ENCODE measurements around the gene GRID1.

Gene GRID1

DNA sequence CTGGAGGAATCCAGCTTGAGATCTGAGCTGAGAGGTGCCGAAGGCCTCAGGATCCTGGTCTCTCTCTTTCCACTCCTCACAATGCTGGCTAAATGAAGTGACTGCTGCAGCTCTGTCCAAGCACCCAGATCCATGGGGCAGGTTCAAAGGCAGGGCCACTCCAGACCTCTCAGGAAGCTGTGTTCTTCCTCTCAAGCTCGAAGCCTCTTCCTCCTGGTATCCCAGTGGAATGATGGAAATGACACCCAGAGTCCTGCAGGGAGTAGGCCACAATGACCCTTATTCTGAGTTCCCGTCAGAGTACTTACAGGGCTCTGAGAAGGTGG lies 574.1 kb downstream of the GRID1 start:
- DNase-seq (ENCODE audit: low read depth) = no peak
- H3K9me3 ChIP-seq (ENCODE audit: control insufficient read depth, low read length) = no peaks in the 10 kb centered on the region
- H3K4me1 ChIP-seq (ENCODE audit: control insufficient read depth, insufficient read depth, low read length) = peaks cover 4% of the 10 kb centered on the region
- no peak overlapping the region for H3K4me3 ChIP-seq (ENCODE audit: low read length)
- H3K9ac ChIP-seq (ENCODE audit: low read length) = no peak overlapping the region
- H3K27me3 ChIP-seq (replicated peaks; ENCODE audit: control insufficient read depth, insufficient read depth, low read length) = peaks cover 7% of the 10 kb centered on the region
- H3K36me3 ChIP-seq (ENCODE audit: control insufficient read depth, insufficient read depth, low read length, severe bottlenecking) = no peaks in the 10 kb centered on the region

DNA sequence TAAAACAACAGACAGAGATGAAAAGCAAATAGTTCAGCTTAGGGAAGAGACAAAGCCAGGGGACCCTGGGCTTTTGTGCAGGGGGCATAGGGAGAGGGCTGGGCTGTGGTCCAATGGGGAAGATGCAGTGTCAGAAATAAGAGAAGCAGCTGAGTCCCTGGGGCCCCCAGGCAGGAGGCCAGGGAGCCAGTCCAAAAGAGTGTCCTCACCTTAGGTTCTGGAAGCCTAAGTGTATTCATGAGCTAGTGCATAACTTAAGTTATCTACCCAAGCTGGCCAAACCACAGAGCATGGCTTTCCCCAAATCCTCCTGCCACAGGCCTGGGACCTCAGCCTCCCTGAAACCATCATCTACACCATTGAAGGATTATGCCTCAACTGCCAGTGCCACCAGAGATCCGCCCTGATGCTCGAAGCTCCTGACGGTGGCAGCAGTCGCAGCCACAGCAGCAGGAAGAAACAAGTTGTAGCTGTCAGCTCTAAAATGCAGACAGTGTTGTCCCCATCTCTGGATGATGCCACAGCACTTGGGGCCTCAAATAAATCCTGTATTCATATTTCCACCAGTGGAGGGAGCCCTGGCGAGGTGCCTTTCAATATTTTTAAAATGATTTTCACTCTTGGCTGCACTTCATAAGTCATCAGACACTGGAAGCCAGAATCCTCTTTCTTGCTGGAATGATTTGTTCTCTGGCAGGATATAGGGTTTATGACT lies 574.6 kb downstream of the GRID1 start:
- Histone ChIP-seq H3K4me1 (ENCODE audit: control insufficient read depth, insufficient read depth, low read length) (peaks cover 4% of the 10 kb centered on the region), H3K27me3 (replicated peaks; ENCODE audit: control insufficient read depth, insufficient read depth, low read length) (peaks cover 7% of the 10 kb centered on the region), H3K9ac (ENCODE audit: low read length) (no peak overlapping the region), H3K4me3 (ENCODE audit: low read length) (no peak overlapping the region), H3K36me3 (ENCODE audit: control insufficient read depth, insufficient read depth, low read length, severe bottlenecking) (no peaks in the 10 kb centered on the region), H3K9me3 (ENCODE audit: control insufficient read depth, low read length) (no peaks in the 10 kb centered on the region)
- DNase-seq (ENCODE audit: low read depth) = no peak

DNA sequence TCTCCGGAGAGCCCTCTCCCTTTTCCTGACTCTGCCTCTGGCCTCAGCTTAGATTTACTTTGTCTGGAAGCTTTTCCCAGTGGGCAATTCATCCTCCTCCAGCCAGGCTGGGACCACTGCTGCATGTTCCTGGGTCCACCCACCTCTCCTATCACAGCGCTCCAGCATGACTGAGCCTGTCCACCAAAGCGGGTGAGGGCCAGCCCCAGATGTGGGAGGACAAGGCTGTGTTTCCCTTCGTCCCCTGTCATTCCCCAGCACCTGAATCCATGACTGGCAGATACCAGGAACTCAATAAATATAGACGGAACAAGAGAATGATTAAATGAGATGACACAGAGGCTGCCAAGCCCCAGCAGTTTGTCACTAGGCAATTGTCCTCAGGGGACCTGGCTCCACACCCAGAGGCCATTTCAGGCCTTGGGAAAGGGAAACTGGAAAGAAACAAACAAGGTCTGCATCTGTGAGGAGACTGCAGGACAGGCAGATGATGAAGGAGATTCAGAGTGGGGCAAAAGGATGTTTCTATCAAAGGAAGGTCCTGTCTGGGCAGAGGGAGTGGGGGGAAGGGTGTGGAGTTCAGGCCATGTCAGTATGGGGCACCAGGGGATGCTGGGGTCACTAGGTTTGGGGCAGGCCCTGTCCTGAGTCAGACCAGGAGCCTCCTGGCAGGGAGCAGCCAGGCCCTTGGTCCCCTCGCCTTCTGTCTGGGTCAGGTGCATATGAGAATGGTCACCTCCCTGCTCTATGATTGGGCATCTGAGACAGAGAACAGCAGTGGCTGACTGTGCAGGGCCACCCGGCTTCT lies 576.4 kb downstream of the GRID1 start:
- H3K36me3 ChIP-seq (ENCODE audit: control insufficient read depth, insufficient read depth, low read length, severe bottlenecking) = no peaks in the 10 kb centered on the region
- no peak overlapping the region for H3K9ac ChIP-seq (ENCODE audit: low read length)
- H3K27me3 ChIP-seq (replicated peaks; ENCODE audit: control insufficient read depth, insufficient read depth, low read length) = peaks cover 7% of the 10 kb centered on the region
- DNase-seq (ENCODE audit: low read depth) = no peak
- H3K9me3 ChIP-seq (ENCODE audit: control insufficient read depth, low read length) = no peaks in the 10 kb centered on the region
- no peak overlapping the region for H3K4me3 ChIP-seq (ENCODE audit: low read length)
- H3K4me1 ChIP-seq (ENCODE audit: control insufficient read depth, insufficient read depth, low read length) = peaks cover 4% of the 10 kb centered on the region

DNA sequence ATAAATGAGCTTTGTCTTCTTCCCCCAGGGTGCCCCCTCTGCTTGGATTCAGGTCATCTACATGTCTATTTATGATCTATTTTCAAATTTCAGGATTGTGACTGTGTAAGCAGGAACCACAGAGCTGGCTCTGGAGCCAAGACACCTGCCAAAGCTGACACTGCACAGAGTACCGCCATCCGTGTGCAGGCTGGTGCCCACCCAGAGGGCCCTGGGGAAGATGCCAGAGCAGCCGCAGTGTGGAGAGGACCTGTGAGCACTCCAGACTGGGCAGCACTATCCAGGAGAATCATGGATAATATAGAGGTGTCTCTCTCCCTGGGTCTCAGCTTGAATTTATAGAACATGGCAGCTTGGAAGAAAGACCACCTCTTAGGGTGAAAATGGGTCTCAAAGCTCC lies 577.5 kb downstream of the GRID1 start:
- DNase-seq (ENCODE audit: low read depth) = no peak
- peaks cover 4% of the 10 kb centered on the region for H3K4me1 ChIP-seq (ENCODE audit: control insufficient read depth, insufficient read depth, low read length)
- no peak overlapping the region for H3K9ac ChIP-seq (ENCODE audit: low read length)
- no peaks in the 10 kb centered on the region for H3K36me3 ChIP-seq (ENCODE audit: control insufficient read depth, insufficient read depth, low read length, severe bottlenecking)
- peaks cover 7% of the 10 kb centered on the region for H3K27me3 ChIP-seq (replicated peaks; ENCODE audit: control insufficient read depth, insufficient read depth, low read length)
- H3K9me3 ChIP-seq (ENCODE audit: control insufficient read depth, low read length) = no peaks in the 10 kb centered on the region
- H3K4me3 ChIP-seq (ENCODE audit: low read length) = no peak overlapping the region

- no peaks in the 10 kb centered on the region for H3K9me3 ChIP-seq (ENCODE audit: control insufficient read depth, low read length)
- peaks cover 7% of the 10 kb centered on the region for H3K27me3 ChIP-seq (replicated peaks; ENCODE audit: control insufficient read depth, insufficient read depth, low read length)
- H3K4me1 ChIP-seq (ENCODE audit: control insufficient read depth, insufficient read depth, low read length) = peaks cover 4% of the 10 kb centered on the region
- H3K9ac ChIP-seq (ENCODE audit: low read length) = no peak overlapping the region
- no peak for DNase-seq (ENCODE audit: low read depth)
- H3K36me3 ChIP-seq (ENCODE audit: control insufficient read depth, insufficient read depth, low read length, severe bottlenecking) = no peaks in the 10 kb centered on the region
- H3K4me3 ChIP-seq (ENCODE audit: low read length) = no peak overlapping the region
Measured at GRCh38 chr10:85788570-85788969, 578.0 kb downstream of the GRID1 start.

DNA sequence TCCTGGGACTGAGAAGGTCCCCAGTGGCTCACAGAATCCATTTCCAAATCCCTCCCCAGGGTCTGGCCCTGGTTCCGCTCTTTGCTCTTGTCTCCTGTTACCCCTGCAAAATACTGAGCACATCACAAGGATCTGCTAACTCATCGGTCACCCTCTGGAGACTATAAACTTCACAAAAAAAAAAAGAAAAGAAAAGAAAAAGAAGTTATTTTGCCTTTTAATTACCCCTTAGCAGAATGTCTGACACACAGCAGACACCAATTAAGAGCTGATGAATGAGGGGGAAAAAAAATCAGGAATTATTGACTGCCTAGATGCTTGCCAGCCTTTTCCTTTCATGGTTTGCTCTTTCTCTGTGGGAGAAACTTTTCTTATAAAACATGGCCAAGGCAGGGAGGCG lies 578.7 kb downstream of the GRID1 start:
- peaks cover 4% of the 10 kb centered on the region for H3K27me3 ChIP-seq (replicated peaks; ENCODE audit: control insufficient read depth, insufficient read depth, low read length)
- H3K9me3 ChIP-seq (ENCODE audit: control insufficient read depth, low read length) = no peaks in the 10 kb centered on the region
- H3K4me3 ChIP-seq (ENCODE audit: low read length) = no peak overlapping the region
- DNase-seq (ENCODE audit: low read depth) = no peak
- no peaks in the 10 kb centered on the region for H3K36me3 ChIP-seq (ENCODE audit: control insufficient read depth, insufficient read depth, low read length, severe bottlenecking)
- peaks cover 4% of the 10 kb centered on the region for H3K4me1 ChIP-seq (ENCODE audit: control insufficient read depth, insufficient read depth, low read length)
- no peak overlapping the region for H3K9ac ChIP-seq (ENCODE audit: low read length)

DNA sequence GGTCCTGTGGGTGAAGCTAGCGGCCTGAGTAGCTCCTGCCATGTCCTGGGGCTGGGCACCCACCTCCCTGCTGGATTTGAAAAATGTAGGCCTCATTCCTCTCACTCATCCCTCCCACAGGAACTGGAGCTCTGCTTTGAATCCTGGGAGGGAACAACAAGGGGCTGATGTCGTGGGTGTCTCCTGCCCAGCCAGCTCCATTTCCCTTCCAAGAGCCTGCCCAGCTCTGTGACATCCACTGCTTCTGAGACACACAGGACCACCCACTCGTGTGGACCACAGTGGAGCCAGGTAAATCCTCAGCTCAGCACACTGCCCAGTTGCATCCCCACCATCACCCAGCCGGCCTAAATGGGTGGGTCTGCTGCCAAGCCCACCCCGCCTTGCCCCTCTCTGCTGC lies 579.2 kb downstream of the GRID1 start:
- H3K4me3 ChIP-seq (ENCODE audit: low read length) = no peak overlapping the region
- peaks cover 4% of the 10 kb centered on the region for H3K27me3 ChIP-seq (replicated peaks; ENCODE audit: control insufficient read depth, insufficient read depth, low read length)
- no peak overlapping the region for H3K9ac ChIP-seq (ENCODE audit: low read length)
- peaks cover 1% of the 10 kb centered on the region for H3K4me1 ChIP-seq (ENCODE audit: control insufficient read depth, insufficient read depth, low read length)
- H3K9me3 ChIP-seq (ENCODE audit: control insufficient read depth, low read length) = no peaks in the 10 kb centered on the region
- DNase-seq (ENCODE audit: low read depth) = no peak
- H3K36me3 ChIP-seq (ENCODE audit: control insufficient read depth, insufficient read depth, low read length, severe bottlenecking) = no peaks in the 10 kb centered on the region

DNA sequence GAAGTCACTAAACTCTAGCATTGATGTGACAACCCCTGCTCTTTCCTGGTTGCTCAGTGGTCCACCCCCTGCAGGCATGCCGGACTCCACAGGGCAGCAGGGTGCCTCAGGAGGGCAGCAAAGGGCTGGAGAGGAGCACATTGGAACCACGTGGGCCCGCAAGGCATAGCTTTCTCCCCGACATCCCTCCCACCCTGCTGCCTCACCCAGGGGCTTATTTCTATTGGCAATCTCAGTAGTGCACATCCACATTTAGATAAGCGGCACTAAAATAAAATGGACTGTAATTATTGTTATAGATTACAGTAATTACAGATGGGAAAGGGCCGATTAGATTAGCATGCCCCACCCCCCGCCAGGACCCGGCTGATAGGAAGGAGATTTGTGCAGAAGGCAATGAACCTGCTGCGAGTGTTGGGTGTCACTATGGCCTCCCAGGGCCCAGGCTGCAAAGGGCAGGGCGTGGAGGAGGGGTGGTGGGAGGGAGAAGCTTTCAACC lies 580.1 kb downstream of the GRID1 start:
- Histone ChIP-seq H3K4me1 (ENCODE audit: control insufficient read depth, insufficient read depth, low read length) (no peaks in the 10 kb centered on the region), H3K27me3 (replicated peaks; ENCODE audit: control insufficient read depth, insufficient read depth, low read length) (peaks cover 4% of the 10 kb centered on the region), H3K9ac (ENCODE audit: low read length) (no peak overlapping the region), H3K4me3 (ENCODE audit: low read length) (no peak overlapping the region), H3K36me3 (ENCODE audit: control insufficient read depth, insufficient read depth, low read length, severe bottlenecking) (no peaks in the 10 kb centered on the region), H3K9me3 (ENCODE audit: control insufficient read depth, low read length) (no peaks in the 10 kb centered on the region)
- DNase-seq (ENCODE audit: low read depth) = no peak

GRCh38 chr10:85784792-85785191 lies 581.8 kb downstream of the GRID1 start:
- no peak overlapping the region for H3K4me3 ChIP-seq (ENCODE audit: low read length)

DNA sequence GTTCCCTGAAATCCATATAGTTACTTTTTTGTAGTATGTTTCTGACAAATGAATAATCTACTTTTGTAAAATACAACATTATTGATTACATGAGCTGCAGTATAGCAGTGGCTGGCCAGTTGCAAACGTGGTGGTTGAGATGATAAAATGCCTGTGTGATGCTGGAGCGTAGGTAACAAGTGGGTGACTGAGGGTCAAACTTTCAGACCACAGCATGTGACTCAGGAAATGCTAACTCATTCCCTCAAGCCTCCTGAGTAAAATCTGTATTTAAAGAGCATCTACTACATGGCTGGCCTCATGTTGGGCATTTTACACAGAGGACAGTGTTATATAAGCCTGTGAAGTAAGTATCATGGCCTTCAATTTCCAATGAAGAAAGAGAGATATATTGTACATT lies 585.2 kb downstream of the GRID1 start:
- no peaks in the 10 kb centered on the region for H3K4me1 ChIP-seq (ENCODE audit: control insufficient read depth, insufficient read depth, low read length)
- DNase-seq (ENCODE audit: low read depth) = no peak
- no peak overlapping the region for H3K9ac ChIP-seq (ENCODE audit: low read length)
- H3K4me3 ChIP-seq (ENCODE audit: low read length) = no peak overlapping the region
- H3K9me3 ChIP-seq (ENCODE audit: control insufficient read depth, low read length) = no peaks in the 10 kb centered on the region
- H3K27me3 ChIP-seq (replicated peaks; ENCODE audit: control insufficient read depth, insufficient read depth, low read length) = no peaks in the 10 kb centered on the region
- no peaks in the 10 kb centered on the region for H3K36me3 ChIP-seq (ENCODE audit: control insufficient read depth, insufficient read depth, low read length, severe bottlenecking)

More at GRCh38 chr10:85784792-85785191, 581.8 kb downstream of the GRID1 start:
- Histone ChIP-seq H3K36me3 (ENCODE audit: control insufficient read depth, insufficient read depth, low read length, severe bottlenecking) (no peaks in the 10 kb centered on the region), H3K4me1 (ENCODE audit: control insufficient read depth, insufficient read depth, low read length) (no peaks in the 10 kb centered on the region), H3K9ac (ENCODE audit: low read length) (no peak overlapping the region), H3K9me3 (ENCODE audit: control insufficient read depth, low read length) (no peaks in the 10 kb centered on the region), H3K27me3 (replicated peaks; ENCODE audit: control insufficient read depth, insufficient read depth, low read length) (peaks cover 4% of the 10 kb centered on the region)
- no peak for DNase-seq (ENCODE audit: low read depth)

DNA sequence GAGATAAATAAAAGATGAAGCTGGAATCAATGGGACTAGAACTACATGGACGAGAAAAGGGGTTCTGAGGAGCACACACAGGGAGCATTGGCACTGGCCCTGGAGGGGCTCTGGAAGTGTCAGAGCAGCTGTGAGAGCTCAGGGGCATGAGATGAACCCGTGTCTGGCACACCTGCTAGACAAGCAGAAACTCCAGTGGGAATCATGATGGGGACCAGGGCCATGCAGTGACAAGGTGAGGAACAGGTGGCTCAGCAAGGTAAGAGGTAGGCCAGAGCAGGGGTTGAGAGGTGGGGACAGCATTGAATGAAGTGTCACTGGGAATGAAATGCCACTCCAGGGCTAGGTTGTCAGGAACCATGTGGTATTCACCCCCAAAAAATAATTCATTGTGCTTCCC lies 588.5 kb downstream of the GRID1 start:
- DNase-seq (ENCODE audit: low read depth) = no peak

More for the DNA sequence above, 588.5 kb downstream of the GRID1 start:
- H3K36me3 ChIP-seq (ENCODE audit: control insufficient read depth, insufficient read depth, low read length, severe bottlenecking) = no peaks in the 10 kb centered on the region
- no peaks in the 10 kb centered on the region for H3K4me1 ChIP-seq (ENCODE audit: control insufficient read depth, insufficient read depth, low read length)
- no peaks in the 10 kb centered on the region for H3K27me3 ChIP-seq (replicated peaks; ENCODE audit: control insufficient read depth, insufficient read depth, low read length)
- H3K9me3 ChIP-seq (ENCODE audit: control insufficient read depth, low read length) = no peaks in the 10 kb centered on the region
- no peak overlapping the region for H3K4me3 ChIP-seq (ENCODE audit: low read length)
- no peak overlapping the region for H3K9ac ChIP-seq (ENCODE audit: low read length)
